Skeletal muscle tissue (tissue), 4 donors: Measurements from ENCODE around the gene EHD4. TPM values are rescaled to one million over a fixed set of nuclear protein-coding genes. Genes with fewer than 3 reads are reported as not detected.

Experiments
- H3K27ac ChIP-seq: one replicate; pipeline ENCODE4 v1.7.0; 2013; ENCODE audit warnings: mild to moderate bottlenecking, low read depth, low read length, inconsistent platforms
- H3K27me3 ChIP-seq, 3 donors: one replicate each; pipeline ENCODE4 v1.7.0; 2013; ENCODE audit warnings: low read length in 3 of 3; ENCODE audit not compliant: control insufficient read depth in 3 of 3, insufficient read depth in 3 of 3
- H3K36me3 ChIP-seq, 3 donors: one replicate each; pipeline ENCODE4 v1.7.0; 2013; ENCODE audit warnings: low read length in 3 of 3; ENCODE audit not compliant: control insufficient read depth in 3 of 3, insufficient read depth in 3 of 3
- H3K4me1 ChIP-seq, 3 donors: one replicate each; pipeline ENCODE4 v1.7.0; 2013; ENCODE audit warnings: low read length in 3 of 3, mild to moderate bottlenecking in 3 of 3; ENCODE audit not compliant: control insufficient read depth in 3 of 3, insufficient read depth in 3 of 3
- H3K4me3 ChIP-seq, 3 donors: one replicate each; pipeline ENCODE4 v1.7.0; 2013; ENCODE audit warnings: low read length in 3 of 3
- H3K9ac ChIP-seq, 3 donors: one replicate each; pipeline ENCODE4 v1.7.0; 2013; ENCODE audit warnings: low read length in 3 of 3, mild to moderate bottlenecking in 3 of 3, moderate library complexity in 2 of 3, low read depth in 1 of 3
- H3K9me3 ChIP-seq, 3 donors: one replicate each; pipeline ENCODE4 v1.7.0; 2013; ENCODE audit warnings: low read length in 3 of 3; ENCODE audit not compliant: control insufficient read depth in 3 of 3
- total RNA-seq: library from RNA; depleted of rRNA; stranded (reverse); fragments of >200 nt; gene quantifications from one replicate; pipeline ENCODE4 v1.2.3, GENCODE V29; 2014
- donor health status: Osteomylitis.

EHD4 gene
- 24.0 TPM for total RNA-seq

DNA sequence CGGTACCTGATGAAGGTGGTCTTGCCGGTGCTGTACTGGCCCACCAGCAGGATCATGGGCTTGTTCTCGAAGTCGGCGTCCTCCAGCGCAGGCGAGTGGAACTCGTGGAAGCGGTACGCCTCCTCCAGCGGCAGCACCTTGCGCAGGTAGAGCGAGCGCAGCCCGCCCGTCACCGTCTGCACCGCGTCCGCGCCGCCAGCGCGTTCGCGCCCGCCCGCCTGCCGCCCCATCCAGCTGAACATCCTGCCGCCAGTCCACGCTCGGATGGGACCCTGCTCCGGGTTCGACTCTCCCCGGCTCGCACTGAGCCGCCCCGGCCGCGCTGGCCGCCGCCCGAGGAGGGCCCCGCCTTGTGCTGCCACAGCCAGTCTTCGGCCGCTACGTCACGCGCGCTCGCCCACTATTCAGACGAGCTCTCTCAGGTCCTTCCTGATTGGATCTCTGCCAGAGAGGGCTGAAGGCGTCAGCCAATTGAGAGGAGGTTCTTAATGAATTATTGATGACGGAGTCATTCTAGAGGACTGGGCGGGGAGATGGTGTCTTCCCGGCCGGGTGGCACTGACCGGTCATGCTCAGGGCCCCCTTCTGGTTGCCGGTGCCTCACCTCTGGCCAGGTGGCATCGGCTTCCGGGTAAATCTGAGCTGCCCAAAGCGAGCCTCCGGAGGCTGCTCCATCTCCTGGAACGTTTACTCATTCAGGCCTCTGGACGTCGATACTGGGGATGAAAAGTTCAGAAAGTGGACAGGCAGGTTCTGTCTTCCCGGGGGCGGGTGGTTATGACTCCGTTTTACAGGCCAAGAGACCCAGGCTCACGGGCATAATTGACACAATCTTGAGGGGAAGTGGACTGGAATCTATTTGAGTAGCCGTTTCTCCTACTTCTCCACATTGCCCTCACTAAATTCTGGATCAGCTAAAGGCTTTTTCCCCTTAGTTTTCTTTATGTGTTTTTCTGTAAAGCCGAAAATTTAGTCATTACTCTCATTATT, at the start of gene EHD4:
Gene EHD4 (minus strand): TSS at position 305 of the 990 bp plus-strand sequence. CDS start 63 bp downstream, at position 242.
- Histone ChIP-seq H3K27ac (peak within 1 kb of the TSS; percentile 81), H3K27me3 (no peaks in the 10 kb centered on the region), H3K9me3 (no peaks in the 10 kb centered on the region), H3K4me3 (peak within 1 kb of the TSS; percentile 90 to 98 (median 91)), H3K9ac (peak within 1 kb of the TSS; percentile 80 to 90 (median 81)), H3K4me1 (peaks cover 10 to 22% (median 21%) of the 10 kb centered on the region in 3 donors), H3K36me3 (no peaks in the 10 kb centered on the region)

DNA sequence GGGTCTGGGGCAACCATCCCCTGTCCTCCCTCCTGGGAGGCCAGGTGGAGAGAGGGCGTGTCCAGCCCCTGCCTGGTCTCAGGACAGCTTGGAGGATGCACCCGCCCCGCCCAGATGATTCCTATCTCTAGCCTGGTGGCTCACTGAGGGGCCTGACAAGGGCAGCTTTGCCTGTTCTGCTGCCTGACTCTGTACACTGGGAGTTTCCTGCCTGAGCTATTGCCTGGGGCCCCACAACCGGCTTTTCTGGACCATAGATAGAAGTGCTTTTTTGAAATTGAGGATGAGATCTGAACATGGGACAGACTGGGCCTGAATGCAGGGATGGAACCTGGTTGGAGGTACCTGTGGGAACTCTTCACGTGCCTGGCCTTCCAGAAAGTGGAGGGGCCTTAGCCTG, 49.2 kb upstream of the EHD4 start:
- H3K27me3 ChIP-seq: no peaks in the 10 kb centered on the region
- no peak overlapping the region for H3K4me3 ChIP-seq
- H3K36me3 ChIP-seq: no peaks in the 10 kb centered on the region
- peaks cover 43 to 63% (median 45%) of the 10 kb centered on the region in 3 donors for H3K4me1 ChIP-seq
- H3K9me3 ChIP-seq: no peaks in the 10 kb centered on the region
- H3K27ac ChIP-seq: no peak overlapping the region
- H3K9ac ChIP-seq: no peak overlapping the region

DNA sequence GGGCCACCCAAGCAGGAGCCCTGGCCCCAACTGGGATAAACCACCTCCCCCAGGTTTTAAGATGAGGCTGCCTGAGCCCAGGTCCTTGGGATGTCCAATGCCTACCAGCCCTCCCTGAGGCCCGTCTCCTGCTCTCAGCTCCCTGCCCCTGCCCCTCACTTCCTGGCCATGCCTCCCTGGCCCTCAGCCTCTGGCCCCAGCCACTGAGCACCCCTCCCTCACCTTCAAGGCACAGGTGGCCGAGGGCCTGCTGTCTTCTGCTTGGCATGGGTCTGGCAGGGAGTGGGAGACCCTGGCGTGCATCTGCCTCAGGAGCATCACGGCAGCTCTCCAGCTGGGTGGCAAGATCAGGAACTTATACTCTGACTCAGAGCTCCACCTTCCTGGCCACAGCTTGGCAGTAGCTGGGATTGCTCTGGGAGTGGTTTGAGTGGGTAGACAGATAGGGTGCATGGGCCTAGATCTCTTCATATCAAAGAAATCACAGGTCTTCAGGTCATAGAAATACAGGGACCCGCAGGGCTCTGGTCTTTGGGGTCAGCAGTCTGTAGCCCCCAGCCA, 48.4 kb upstream of the EHD4 start, which contains the start of gene PLA2G4E:
Gene PLA2G4E (minus strand): TSS at position 330 of the 561 bp plus-strand sequence. CDS start 12 bp downstream, at position 318.
- Histone ChIP-seq H3K27ac (peak within 1 kb of the TSS; percentile 92), H3K4me3 (no peak within 1 kb of the TSS), H3K27me3 (no peaks in the 10 kb centered on the region), H3K9me3 (no peaks in the 10 kb centered on the region), H3K9ac (peak within 1 kb of the TSS in 1 of 3 donors; percentile 20), H3K36me3 (no peaks in the 10 kb centered on the region), H3K4me1 (peaks cover 43 to 63% (median 47%) of the 10 kb centered on the region in 3 donors)

DNA sequence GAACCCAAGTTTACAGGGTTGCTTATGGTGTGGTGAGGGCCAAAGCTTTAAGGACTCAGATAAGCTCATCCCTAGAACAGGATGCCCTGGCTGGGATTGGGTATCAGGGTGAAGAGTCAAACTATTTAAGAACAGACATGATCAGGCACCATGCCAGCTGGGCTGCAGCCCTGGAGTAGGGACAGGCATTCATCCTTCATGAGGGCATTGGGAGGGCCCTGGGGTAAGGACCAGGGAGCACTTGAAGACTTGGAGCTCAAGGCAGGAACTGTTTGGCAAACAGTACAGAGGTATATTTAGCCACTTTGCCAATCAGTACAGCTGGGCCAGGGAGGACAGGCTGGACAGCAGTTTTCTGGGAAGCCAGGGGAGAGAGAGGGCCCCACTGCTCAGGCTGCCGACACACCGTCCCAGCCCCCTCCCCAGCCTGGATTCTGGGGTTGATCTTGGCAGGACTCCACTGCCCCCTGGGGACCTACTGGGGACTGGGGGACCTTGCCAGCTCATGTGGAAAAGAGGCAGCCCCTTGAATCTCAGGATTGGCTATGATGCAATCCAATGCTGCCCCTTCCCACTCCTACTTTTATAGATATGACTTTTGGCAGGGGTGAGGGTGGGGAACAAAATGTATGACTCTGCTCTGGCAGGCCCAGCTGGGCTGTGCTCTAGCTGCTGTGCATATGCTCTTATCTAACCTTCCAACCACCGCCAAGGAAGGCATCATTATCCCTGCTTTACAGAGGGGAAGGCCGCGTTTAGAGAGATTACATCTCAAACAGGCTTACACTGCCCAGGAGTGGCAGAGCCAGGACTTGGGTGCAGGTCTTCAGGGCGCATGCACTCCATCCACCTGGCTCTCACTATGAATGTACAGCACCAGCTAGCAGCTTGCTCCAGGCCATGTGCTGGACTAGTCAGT, 46.2 kb upstream of the EHD4 start:
- Histone ChIP-seq H3K4me1 (peaks cover 29 to 45% (median 36%) of the 10 kb centered on the region in 3 donors), H3K27me3 (peaks cover 0 to 2% (median 0%) of the 10 kb centered on the region in 3 donors), H3K27ac (peak overlapping the region; percentile 92), H3K9me3 (no peaks in the 10 kb centered on the region), H3K9ac (peak overlapping the region; percentile 33 to 64 (median 60)), H3K4me3 (peak overlapping the region in 1 of 3 donors; percentile 33), H3K36me3 (no peaks in the 10 kb centered on the region)

DNA sequence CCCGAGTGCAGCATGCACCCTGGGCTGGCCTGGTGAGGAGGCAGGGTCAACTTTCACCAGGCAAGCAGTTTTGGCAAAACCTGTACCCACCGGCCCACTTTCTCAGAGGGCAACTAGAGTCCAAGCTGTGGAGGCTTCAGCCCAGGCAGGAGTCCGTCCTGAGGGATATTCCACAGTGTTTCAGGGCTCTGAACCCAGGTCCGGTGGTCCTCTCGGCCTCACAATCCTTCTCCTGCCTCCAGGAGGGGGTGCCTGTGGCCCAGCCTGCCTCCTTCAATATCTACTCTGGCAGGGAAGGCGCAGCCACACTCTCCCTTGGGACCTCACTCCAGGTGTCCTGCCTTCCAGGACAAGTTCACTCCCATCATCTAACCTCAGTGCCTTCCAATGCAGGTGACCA, 44.6 kb upstream of the EHD4 start:
- Histone ChIP-seq H3K9me3 (no peaks in the 10 kb centered on the region), H3K4me3 (no peak overlapping the region), H3K36me3 (no peaks in the 10 kb centered on the region), H3K27me3 (peaks cover 0 to 2% (median 0%) of the 10 kb centered on the region in 3 donors), H3K9ac (no peak overlapping the region), H3K4me1 (peaks cover 29 to 44% (median 33%) of the 10 kb centered on the region in 3 donors), H3K27ac (no peak overlapping the region)

DNA sequence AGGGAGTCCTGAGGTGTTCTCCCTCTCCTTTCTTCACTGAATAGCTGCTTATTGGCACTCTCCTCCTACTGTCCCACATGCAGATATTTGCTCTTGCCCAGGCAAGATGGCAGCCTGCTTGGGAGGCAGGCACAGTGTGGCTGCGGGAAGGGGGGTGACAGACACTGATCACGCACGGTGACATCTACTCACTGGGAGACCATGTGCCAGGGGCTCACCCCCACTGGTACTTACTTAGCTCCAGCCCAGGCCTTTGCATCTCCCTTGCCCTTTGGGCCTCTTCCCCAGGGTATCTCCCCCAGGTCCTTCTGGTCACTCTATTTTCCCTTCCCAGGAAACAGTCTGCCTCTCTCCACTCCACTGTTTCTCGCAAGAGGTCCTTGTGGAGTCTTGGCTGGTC, 42.0 kb upstream of the EHD4 start:
- H3K4me3 ChIP-seq: no peak overlapping the region
- H3K4me1 ChIP-seq: peaks cover 22 to 29% (median 28%) of the 10 kb centered on the region in 3 donors
- peaks cover 0 to 2% (median 0%) of the 10 kb centered on the region in 3 donors for H3K27me3 ChIP-seq
- no peak overlapping the region for H3K27ac ChIP-seq
- H3K9ac ChIP-seq: no peak overlapping the region
- H3K9me3 ChIP-seq: no peaks in the 10 kb centered on the region
- no peaks in the 10 kb centered on the region for H3K36me3 ChIP-seq

DNA sequence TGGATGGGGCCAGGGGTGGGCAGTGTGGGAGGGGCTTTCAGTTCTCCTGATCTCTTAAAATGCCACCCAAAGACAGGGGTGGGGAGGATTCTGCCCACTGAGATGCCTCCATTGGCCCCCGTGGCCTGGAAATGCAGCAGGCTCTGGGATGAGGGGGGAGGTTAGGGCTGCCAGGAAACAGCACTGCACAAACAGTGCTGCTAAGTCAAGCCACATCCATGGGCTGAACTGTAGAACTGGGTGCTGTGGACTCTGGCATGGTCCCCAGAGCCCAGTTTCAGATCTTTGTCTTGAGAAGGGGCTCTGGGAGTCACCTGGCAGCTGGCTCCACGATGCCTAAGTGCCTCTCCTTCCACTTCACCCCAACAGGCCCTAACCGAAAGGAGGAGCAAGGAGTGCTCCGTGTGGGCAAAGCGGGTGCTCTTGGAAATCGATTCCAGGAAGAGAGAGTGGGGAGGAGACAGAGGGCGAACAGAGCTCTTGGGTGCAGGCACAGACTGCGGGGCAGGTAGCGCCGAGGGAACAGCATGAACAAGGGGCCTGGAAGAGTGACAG, 40.6 kb upstream of the EHD4 start:
- no peak overlapping the region for H3K4me3 ChIP-seq
- no peaks in the 10 kb centered on the region for H3K9me3 ChIP-seq
- no peaks in the 10 kb centered on the region for H3K36me3 ChIP-seq
- no peak overlapping the region for H3K9ac ChIP-seq
- no peak overlapping the region for H3K27ac ChIP-seq
- peaks cover 8 to 16% (median 14%) of the 10 kb centered on the region in 3 donors for H3K4me1 ChIP-seq
- H3K27me3 ChIP-seq: peaks cover 0 to 2% (median 0%) of the 10 kb centered on the region in 3 donors

DNA sequence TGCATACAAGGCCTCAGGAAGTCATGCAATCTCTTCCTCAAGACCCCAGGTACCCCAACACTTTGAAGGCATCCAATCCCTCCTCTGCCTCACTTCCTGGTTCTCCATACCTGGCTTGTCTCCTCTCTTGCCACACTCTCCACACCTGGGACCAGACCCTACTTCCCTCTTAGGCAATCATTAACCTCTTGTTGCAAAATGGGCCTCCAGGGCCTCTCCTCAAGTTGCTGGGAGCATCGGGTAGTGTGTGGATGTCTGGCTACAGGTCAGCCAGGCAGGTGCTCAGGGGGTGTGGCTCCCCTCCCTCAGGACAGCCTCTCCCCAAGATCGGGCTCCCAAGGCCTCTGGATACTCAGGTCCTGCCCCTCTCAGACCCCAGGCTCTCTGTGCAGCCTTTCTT, 39.9 kb upstream of the EHD4 start:
- no peaks in the 10 kb centered on the region for H3K9me3 ChIP-seq

DNA sequence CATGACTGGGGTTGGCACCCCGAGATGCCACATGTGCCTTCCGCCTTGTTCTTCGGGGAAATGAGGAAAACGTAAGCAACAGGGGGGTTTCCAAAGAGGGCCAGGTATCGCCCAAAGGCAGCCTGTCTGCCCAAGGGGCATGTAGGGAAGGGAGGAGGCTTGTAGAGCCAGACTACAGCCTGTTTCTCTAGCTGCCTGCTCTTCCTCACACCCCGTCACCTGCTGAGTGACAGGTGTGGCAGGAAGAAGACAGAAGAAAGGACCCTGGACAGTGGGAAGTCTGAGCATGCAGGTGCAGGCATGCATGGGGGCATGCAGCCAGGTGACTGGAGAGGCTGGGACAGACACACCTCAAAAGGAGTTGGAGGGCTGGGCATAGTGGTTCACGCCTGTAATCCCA, 38.7 kb upstream of the EHD4 start:
- H3K9me3 ChIP-seq: no peaks in the 10 kb centered on the region
- H3K36me3 ChIP-seq: no peaks in the 10 kb centered on the region
- H3K27ac ChIP-seq: no peak overlapping the region
- H3K27me3 ChIP-seq: peaks cover 0 to 2% (median 0%) of the 10 kb centered on the region in 3 donors
- H3K4me1 ChIP-seq: no peaks in the 10 kb centered on the region
- no peak overlapping the region for H3K4me3 ChIP-seq
- no peak overlapping the region for H3K9ac ChIP-seq

More for the DNA sequence above, 39.9 kb upstream of the EHD4 start:
- Histone ChIP-seq H3K9ac (no peak overlapping the region), H3K4me3 (no peak overlapping the region), H3K27me3 (peaks cover 0 to 2% (median 0%) of the 10 kb centered on the region in 3 donors), H3K27ac (no peak overlapping the region), H3K36me3 (no peaks in the 10 kb centered on the region), H3K4me1 (peaks cover 4 to 9% (median 6%) of the 10 kb centered on the region in 3 donors)
